K562 (cell line): ENCODE results near the gene LEPR. TPM values are rescaled to one million over a fixed set of nuclear protein-coding genes. Genes with fewer than 3 reads are reported as not detected.

ENCODE experiments used
- ASH1L ChIP-seq: fragments of 450-650 bp; IDR thresholded peaks from 2 replicates; pipeline ENCODE4 v1.6.1; 2018; ENCODE audit warnings: borderline replicate concordance, mild to moderate bottlenecking, low read depth; ENCODE audit not compliant: partially characterized antibody
- EZH2 ChIP-seq: IDR thresholded peaks from 2 replicates; pipeline ENCODE4 v1.6.1; 2012; ENCODE audit warnings: low read depth, mild to moderate bottlenecking, inconsistent platforms, low read length, borderline replicate concordance
- HIVEP1 ChIP-seq: fragments of 250-450 bp; sonication (Bioruptor Pico); IDR thresholded peaks from 2 replicates; pipeline ENCODE4 v1.4.0; 2020; ENCODE audit warnings: mild to moderate bottlenecking
- MAZ ChIP-seq, 2 experiments: fragments of 450-650 bp in 1 of 2; sonication (generic) in 1 of 2; formaldehyde crosslinking; IDR thresholded peaks in 1 of 2; conservative IDR thresholded peaks in 1 of 2; 2 replicates each; pipeline versions ENCODE4 v1.4.0 to v1.5.0; 2020; ENCODE audit warnings: mild to moderate bottlenecking in 1 of 2, missing genetic modification reagents in 1 of 2
- NFIC ChIP-seq: fragments of 450-650 bp; IDR thresholded peaks from 2 replicates; pipeline ENCODE4 v1.6.1; 2017; ENCODE audit warnings: mild to moderate bottlenecking, inconsistent platforms
- NR4A1 ChIP-seq, 2 experiments: fragments of 250-450 bp in 1 of 2; fragments of 450-650 bp in 1 of 2; sonication (Bioruptor Pico) in 1 of 2; IDR thresholded peaks; 2 replicates each; pipeline versions ENCODE4 v1.4.0 to v1.6.1; 2016 to 2020; ENCODE audit warnings: mild to moderate bottlenecking in 2 of 2, missing compliant biosample characterization in 1 of 2, missing genetic modification characterization in 1 of 2, moderate library complexity in 1 of 2
- RFX1 ChIP-seq: fragments of 450-650 bp; IDR thresholded peaks from 2 replicates; pipeline ENCODE4 v1.6.1; 2016; ENCODE audit warnings: mild to moderate bottlenecking, moderate library complexity
- SOX6 ChIP-seq: fragments of 450-650 bp; IDR thresholded peaks from 2 replicates; pipeline ENCODE4 v1.6.1; 2014; ENCODE audit warnings: mild to moderate bottlenecking
- TSC22D4 ChIP-seq: fragments of 450-650 bp; IDR thresholded peaks from 2 replicates; pipeline ENCODE4 v1.6.1; 2016; ENCODE audit warnings: missing genetic modification characterization, missing biosample characterization, control low read depth
- ZNF41 ChIP-seq: fragments of 250-450 bp; sonication (Bioruptor Pico); conservative IDR thresholded peaks from 2 replicates; pipeline ENCODE4 v1.4.0; 2020; ENCODE audit warnings: mild to moderate bottlenecking
- polyA plus RNA-seq, 8 experiments: library from polyadenylated mRNA; depleted of rRNA in 4 of 8; stranded (reverse) in 5 of 8; unstranded in 3 of 8; fragments of >200 nt; fragmentation: Nextera tagmentation in 2 of 8; fragmentation: Illumina TruSeq in 1 of 8; extraction: Ambion mirVana in 2 of 8; extraction: Trizol in 1 of 8; gene quantifications; 2 replicates each; pipeline versions ENCODE4 v1.2.1 to v1.2.3, GENCODE V29; 2011 to 2014; ENCODE audit warnings: inconsistent platforms in 1 of 8, missing spikeins in 1 of 8
- total RNA-seq, 7 experiments: library from RNA; depleted of rRNA in 6 of 7; stranded (reverse); fragments of >200 nt in 6 of 7; fragmentation: Illumina TruSeq in 2 of 7; extraction: Trizol in 2 of 7; gene quantifications; 2 replicates each; pipeline versions ENCODE4 v1.2.1 to v1.2.3, GENCODE V29; 2011 to 2021; ENCODE audit warnings: low replicate concordance in 1 of 7
- TF ChIP-seq, protein P1 (sequence below): sonication (generic); formaldehyde crosslinking; IDR thresholded peaks from 2 replicates; pipeline ENCODE4 v1.8.1; 2023; ENCODE audit warnings: mild to moderate bottlenecking, missing genetic modification reagents
- TF ChIP-seq, protein P2 (sequence below): fragments of 450-650 bp; IDR thresholded peaks from 2 replicates; pipeline ENCODE4 v1.6.1; 2016; ENCODE audit warnings: mild to moderate bottlenecking, moderate library complexity
- TF ChIP-seq, protein P3 (sequence below): fragments of 450-650 bp; IDR thresholded peaks from 2 replicates; pipeline ENCODE4 v1.6.1; 2014; ENCODE audit warnings: low read depth, mild to moderate bottlenecking, moderate library complexity, borderline replicate concordance

The LEPR gene
- total and polyA plus RNA-seq, 9 of the 15 experiments (the other 6 are each of a cell fraction or from before 2014, with no cell fraction given), result 12.2 to 111 (median 43.1) TPM

DNA sequence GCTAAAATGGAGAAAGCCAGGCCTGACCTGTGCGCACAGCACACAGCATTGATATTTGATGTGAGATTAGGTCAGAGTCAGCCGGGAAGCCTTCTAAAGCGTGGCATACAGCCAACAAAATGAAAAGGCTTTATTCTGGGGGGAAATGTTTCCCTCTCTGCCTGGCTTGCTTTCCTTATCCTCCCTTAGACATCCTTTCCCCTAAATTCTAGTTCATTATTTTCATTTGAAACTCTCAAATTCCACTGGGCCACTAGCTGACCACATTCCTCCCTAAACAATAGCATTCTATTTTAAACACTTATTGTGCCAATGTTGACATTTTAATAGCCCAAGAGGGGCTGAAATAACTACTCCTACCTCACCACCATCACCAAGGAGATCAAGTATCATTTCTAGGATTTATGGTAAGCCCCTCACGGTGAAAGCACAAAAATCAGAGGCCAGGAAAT, 49.4 kb downstream of the LEPR start (continued):
- TF ChIP-seq ZNF41 (CRISPR knock-in tag) (peak; percentile 38; the same call in 1 of the 2 replicates), SOX6 (0 out of 2 replicates have a peak, but pooled peaks have one; percentile 8), ASH1L (no peak), EZH2 (no peak), MAZ (CRISPR knock-in tag; conservative IDR thresholded peaks at IDR 0.05 in 1 of 2, IDR thresholded peaks at IDR 0.05 in 1 of 2) (0 out of 4 replicates have a peak, but pooled peaks of 1 of the 2 experiments have one; percentile 7), NFIC (peak; percentile 96), TSC22D4 (no peak), NR4A1 (CRISPR knock-in tag; IDR thresholded peaks at IDR 0.05) (no peak), NR4A1 (tag; IDR thresholded peaks at IDR 0.05) (0 out of 2 replicates have a peak, but pooled peaks have one; percentile 74), RFX1 (0 out of 2 replicates have a peak, but pooled peaks have one; percentile 6), HIVEP1 (CRISPR knock-in tag) (no peak)
- TF ChIP-seq, protein P1, sequence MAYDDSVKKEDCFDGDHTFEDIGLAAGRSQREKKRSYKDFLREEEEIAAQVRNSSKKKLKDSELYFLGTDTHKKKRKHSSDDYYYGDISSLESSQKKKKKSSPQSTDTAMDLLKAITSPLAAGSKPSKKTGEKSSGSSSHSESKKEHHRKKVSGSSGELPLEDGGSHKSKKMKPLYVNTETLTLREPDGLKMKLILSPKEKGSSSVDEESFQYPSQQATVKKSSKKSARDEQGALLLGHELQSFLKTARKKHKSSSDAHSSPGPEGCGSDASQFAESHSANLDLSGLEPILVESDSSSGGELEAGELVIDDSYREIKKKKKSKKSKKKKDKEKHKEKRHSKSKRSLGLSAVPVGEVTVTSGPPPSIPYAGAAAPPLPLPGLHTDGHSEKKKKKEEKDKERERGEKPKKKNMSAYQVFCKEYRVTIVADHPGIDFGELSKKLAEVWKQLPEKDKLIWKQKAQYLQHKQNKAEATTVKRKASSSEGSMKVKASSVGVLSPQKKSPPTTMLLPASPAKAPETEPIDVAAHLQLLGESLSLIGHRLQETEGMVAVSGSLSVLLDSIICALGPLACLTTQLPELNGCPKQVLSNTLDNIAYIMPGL, result no peak
- TF ChIP-seq, protein P2, sequence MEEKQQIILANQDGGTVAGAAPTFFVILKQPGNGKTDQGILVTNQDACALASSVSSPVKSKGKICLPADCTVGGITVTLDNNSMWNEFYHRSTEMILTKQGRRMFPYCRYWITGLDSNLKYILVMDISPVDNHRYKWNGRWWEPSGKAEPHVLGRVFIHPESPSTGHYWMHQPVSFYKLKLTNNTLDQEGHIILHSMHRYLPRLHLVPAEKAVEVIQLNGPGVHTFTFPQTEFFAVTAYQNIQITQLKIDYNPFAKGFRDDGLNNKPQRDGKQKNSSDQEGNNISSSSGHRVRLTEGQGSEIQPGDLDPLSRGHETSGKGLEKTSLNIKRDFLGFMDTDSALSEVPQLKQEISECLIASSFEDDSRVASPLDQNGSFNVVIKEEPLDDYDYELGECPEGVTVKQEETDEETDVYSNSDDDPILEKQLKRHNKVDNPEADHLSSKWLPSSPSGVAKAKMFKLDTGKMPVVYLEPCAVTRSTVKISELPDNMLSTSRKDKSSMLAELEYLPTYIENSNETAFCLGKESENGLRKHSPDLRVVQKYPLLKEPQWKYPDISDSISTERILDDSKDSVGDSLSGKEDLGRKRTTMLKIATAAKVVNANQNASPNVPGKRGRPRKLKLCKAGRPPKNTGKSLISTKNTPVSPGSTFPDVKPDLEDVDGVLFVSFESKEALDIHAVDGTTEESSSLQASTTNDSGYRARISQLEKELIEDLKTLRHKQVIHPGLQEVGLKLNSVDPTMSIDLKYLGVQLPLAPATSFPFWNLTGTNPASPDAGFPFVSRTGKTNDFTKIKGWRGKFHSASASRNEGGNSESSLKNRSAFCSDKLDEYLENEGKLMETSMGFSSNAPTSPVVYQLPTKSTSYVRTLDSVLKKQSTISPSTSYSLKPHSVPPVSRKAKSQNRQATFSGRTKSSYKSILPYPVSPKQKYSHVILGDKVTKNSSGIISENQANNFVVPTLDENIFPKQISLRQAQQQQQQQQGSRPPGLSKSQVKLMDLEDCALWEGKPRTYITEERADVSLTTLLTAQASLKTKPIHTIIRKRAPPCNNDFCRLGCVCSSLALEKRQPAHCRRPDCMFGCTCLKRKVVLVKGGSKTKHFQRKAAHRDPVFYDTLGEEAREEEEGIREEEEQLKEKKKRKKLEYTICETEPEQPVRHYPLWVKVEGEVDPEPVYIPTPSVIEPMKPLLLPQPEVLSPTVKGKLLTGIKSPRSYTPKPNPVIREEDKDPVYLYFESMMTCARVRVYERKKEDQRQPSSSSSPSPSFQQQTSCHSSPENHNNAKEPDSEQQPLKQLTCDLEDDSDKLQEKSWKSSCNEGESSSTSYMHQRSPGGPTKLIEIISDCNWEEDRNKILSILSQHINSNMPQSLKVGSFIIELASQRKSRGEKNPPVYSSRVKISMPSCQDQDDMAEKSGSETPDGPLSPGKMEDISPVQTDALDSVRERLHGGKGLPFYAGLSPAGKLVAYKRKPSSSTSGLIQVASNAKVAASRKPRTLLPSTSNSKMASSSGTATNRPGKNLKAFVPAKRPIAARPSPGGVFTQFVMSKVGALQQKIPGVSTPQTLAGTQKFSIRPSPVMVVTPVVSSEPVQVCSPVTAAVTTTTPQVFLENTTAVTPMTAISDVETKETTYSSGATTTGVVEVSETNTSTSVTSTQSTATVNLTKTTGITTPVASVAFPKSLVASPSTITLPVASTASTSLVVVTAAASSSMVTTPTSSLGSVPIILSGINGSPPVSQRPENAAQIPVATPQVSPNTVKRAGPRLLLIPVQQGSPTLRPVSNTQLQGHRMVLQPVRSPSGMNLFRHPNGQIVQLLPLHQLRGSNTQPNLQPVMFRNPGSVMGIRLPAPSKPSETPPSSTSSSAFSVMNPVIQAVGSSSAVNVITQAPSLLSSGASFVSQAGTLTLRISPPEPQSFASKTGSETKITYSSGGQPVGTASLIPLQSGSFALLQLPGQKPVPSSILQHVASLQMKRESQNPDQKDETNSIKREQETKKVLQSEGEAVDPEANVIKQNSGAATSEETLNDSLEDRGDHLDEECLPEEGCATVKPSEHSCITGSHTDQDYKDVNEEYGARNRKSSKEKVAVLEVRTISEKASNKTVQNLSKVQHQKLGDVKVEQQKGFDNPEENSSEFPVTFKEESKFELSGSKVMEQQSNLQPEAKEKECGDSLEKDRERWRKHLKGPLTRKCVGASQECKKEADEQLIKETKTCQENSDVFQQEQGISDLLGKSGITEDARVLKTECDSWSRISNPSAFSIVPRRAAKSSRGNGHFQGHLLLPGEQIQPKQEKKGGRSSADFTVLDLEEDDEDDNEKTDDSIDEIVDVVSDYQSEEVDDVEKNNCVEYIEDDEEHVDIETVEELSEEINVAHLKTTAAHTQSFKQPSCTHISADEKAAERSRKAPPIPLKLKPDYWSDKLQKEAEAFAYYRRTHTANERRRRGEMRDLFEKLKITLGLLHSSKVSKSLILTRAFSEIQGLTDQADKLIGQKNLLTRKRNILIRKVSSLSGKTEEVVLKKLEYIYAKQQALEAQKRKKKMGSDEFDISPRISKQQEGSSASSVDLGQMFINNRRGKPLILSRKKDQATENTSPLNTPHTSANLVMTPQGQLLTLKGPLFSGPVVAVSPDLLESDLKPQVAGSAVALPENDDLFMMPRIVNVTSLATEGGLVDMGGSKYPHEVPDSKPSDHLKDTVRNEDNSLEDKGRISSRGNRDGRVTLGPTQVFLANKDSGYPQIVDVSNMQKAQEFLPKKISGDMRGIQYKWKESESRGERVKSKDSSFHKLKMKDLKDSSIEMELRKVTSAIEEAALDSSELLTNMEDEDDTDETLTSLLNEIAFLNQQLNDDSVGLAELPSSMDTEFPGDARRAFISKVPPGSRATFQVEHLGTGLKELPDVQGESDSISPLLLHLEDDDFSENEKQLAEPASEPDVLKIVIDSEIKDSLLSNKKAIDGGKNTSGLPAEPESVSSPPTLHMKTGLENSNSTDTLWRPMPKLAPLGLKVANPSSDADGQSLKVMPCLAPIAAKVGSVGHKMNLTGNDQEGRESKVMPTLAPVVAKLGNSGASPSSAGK, result peak; percentile 63
- TF ChIP-seq, protein P3, sequence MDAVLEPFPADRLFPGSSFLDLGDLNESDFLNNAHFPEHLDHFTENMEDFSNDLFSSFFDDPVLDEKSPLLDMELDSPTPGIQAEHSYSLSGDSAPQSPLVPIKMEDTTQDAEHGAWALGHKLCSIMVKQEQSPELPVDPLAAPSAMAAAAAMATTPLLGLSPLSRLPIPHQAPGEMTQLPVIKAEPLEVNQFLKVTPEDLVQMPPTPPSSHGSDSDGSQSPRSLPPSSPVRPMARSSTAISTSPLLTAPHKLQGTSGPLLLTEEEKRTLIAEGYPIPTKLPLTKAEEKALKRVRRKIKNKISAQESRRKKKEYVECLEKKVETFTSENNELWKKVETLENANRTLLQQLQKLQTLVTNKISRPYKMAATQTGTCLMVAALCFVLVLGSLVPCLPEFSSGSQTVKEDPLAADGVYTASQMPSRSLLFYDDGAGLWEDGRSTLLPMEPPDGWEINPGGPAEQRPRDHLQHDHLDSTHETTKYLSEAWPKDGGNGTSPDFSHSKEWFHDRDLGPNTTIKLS, result peak; percentile 9; the same call in 1 of the 2 replicates
